GM12878 (cell line): ENCODE data around the gene BPI. TPM values are rescaled to one million over a fixed set of nuclear protein-coding genes. Genes with fewer than 3 reads are reported as not detected.

Source experiments
- ATAC-seq: fragments of 200-7000 bp; cut with Tn5 transposase; 3 replicates; pipeline ENCODE4 v1.9.1; 2020; ENCODE audit warnings: mild to moderate bottlenecking, moderate library complexity
- BruUV-seq: library from RNA; stranded (reverse); fragments of 400-500 nt; replicated peaks from 2 replicates; lab custom pipeline; 2021; lab: Mats Ljungman, UMichigan
- CTCF ChIA-PET: fragments of 300-600 bp; sonication (Branson Sonifier 250); formaldehyde crosslinking; extraction: SDS; loops from one replicate; lab custom pipeline; 2021; ENCODE audit warnings: inconsistent platforms; lab: Yijun Ruan, JAX
- POLR2A ChIA-PET: fragments of 350-600 bp; formaldehyde crosslinking; extraction: SDS; loops from one replicate; lab custom pipeline; 2021; ENCODE audit warnings: inconsistent platforms; lab: Charles Lee
- RAD21 ChIA-PET: fragments of 300-600 bp; sonication (Branson Sonifier 250); formaldehyde crosslinking; loops from one replicate; lab custom pipeline; 2023; ENCODE audit warnings: antibody characterized with exemption; ENCODE audit not compliant: unreplicated experiment; lab: Charles Lee
- SMC1A ChIA-PET: fragments of 300-600 bp; sonication (Branson Sonifier 250); formaldehyde crosslinking; loops from one replicate; lab custom pipeline; 2023; ENCODE audit not compliant: unreplicated experiment, uncharacterized antibody; lab: Charles Lee
- DNase-seq: peaks from one replicate; pipeline ENCODE4 v3.0.0-alpha.2; 2011; ENCODE audit warnings: low read depth, low spot score
- FAIRE-seq: peaks from 3 replicates; lab custom pipeline; 2011; peaks lifted over from hg19 to GRCh38; lab: Jason Lieb, UNC
- H2AFZ ChIP-seq: 2 replicates; pipeline ENCODE4 v1.6.0; 2011; ENCODE audit warnings: low read depth, low read length, control low read depth; ENCODE audit not compliant: control insufficient read depth
- H3K27ac ChIP-seq: 2 replicates; pipeline ENCODE4 v1.5.1; 2011; ENCODE audit warnings: control low read depth; ENCODE audit not compliant: control insufficient read depth, insufficient read depth
- H3K27me3 ChIP-seq, 2 experiments: replicated peaks in 1 of 2; 2 replicates each; pipeline versions ENCODE4 v1.6.0 to v1.6.1; 2011; ENCODE audit warnings: low read length in 1 of 2; ENCODE audit not compliant: control insufficient read depth in 2 of 2, insufficient read depth in 2 of 2
- H3K36me3 ChIP-seq, 2 experiments: 2 replicates each; pipeline ENCODE4 v1.5.1; 2011; ENCODE audit warnings: low read length in 1 of 2; ENCODE audit not compliant: control insufficient read depth in 2 of 2, insufficient read depth in 2 of 2
- H3K4me1 ChIP-seq: 2 replicates; pipeline ENCODE4 v1.6.1; 2011; ENCODE audit warnings: mild to moderate bottlenecking, low read length, moderate library complexity, mixed read lengths; ENCODE audit not compliant: control insufficient read depth, insufficient read depth
- H3K4me2 ChIP-seq: 2 replicates; pipeline ENCODE4 v1.6.0; 2011; ENCODE audit warnings: control low read depth; ENCODE audit not compliant: control insufficient read depth, insufficient read depth
- H3K4me3 ChIP-seq: fragments of 200-600 bp; sonication (generic); 2 replicates; pipeline ENCODE4 v1.5.1; 2016
- H3K79me2 ChIP-seq: 2 replicates; pipeline ENCODE4 v1.6.0; 2011; ENCODE audit warnings: low read length; ENCODE audit not compliant: control insufficient read depth, insufficient read depth
- H3K9ac ChIP-seq: 2 replicates; pipeline ENCODE4 v1.8.0; 2011; ENCODE audit warnings: low read length, control low read depth, mixed read lengths; ENCODE audit not compliant: control insufficient read depth, insufficient read depth
- H3K9me3 ChIP-seq: replicated peaks from 3 replicates; pipeline ENCODE4 v1.5.1; 2011; ENCODE audit warnings: mild to moderate bottlenecking, low read length; ENCODE audit not compliant: control insufficient read depth, insufficient read depth
- H4K20me1 ChIP-seq: 2 replicates; pipeline ENCODE4 v1.6.0; 2011; ENCODE audit not compliant: control insufficient read depth, insufficient read depth
- CHD4 ChIP-seq: fragments of 200-600 bp; sonication (generic); IDR thresholded peaks from 2 replicates; pipeline ENCODE4 v1.6.1; 2016; ENCODE audit warnings: mild to moderate bottlenecking
- EED ChIP-seq: sonication (generic); IDR thresholded peaks from 2 replicates; pipeline ENCODE4 v1.6.1; 2016; ENCODE audit warnings: antibody characterized with exemption, low read depth
- ETV6 ChIP-seq, 2 experiments: fragments of 450-650 bp in 1 of 2; IDR thresholded peaks in 1 of 2; conservative IDR thresholded peaks in 1 of 2; 2 replicates each; pipeline ENCODE4 v1.6.1; 2014; ENCODE audit warnings: antibody characterized with exemption in 1 of 2, borderline replicate concordance in 1 of 2, low read depth in 1 of 2, mild to moderate bottlenecking in 1 of 2, moderate library complexity in 1 of 2
- FOXM1 ChIP-seq: IDR thresholded peaks from 2 replicates; pipeline ENCODE4 v1.6.1; 2012; ENCODE audit warnings: low read depth, mild to moderate bottlenecking, inconsistent platforms, low read length, moderate library complexity
- PAX5 ChIP-seq: IDR thresholded peaks from 2 replicates; pipeline ENCODE4 v1.6.1; 2011; ENCODE audit warnings: low read depth, low read length, borderline replicate concordance
- POLR2AphosphoS5 ChIP-seq: IDR thresholded peaks from 2 replicates; pipeline ENCODE4 v1.6.1; 2011; ENCODE audit warnings: mild to moderate bottlenecking, low read length, inconsistent platforms
- RAD21 ChIP-seq: IDR thresholded peaks from 2 replicates; pipeline ENCODE4 v1.6.1; 2011; ENCODE audit warnings: mild to moderate bottlenecking, low read depth, low read length, moderate library complexity; ENCODE audit not compliant: insufficient read depth
- WRNIP1 ChIP-seq: IDR thresholded peaks from 2 replicates; pipeline ENCODE4 v1.6.1; 2011; ENCODE audit warnings: low read depth, low read length, improper control_type of control experiment, borderline replicate concordance
- ZNF274 ChIP-seq: IDR thresholded peaks from one replicate; pipeline ENCODE4 v1.8.0; 2011; ENCODE audit not compliant: insufficient read length, insufficient read depth
- WGBS: methylation state at CpG from one replicate; pipeline ENCODE4 v1.1.6; 2016; ENCODE audit warnings: low lambda C conversion rate; ENCODE audit not compliant: insufficient replicate concordance, insufficient coverage; ENCODE audit errors: missing lambda C conversion rate; 5-methylcytosine and 5-hydroxymethylcytosine counted together
- in situ Hi-C: fragments of 300-500 bp; cut with MboI; formaldehyde crosslinking; loops from 9 replicates; pipeline ENCODE4 v1.14.3; 2018; ENCODE audit warnings: mixed read lengths
- intact Hi-C: fragments of 100-400 bp; cut with micrococcal nuclease; formaldehyde crosslinking; loops from one replicate; pipeline ENCODE4 v1.14.2; 2022; ENCODE audit not compliant: unreplicated experiment
- polyA plus RNA-seq, 11 experiments: library from polyadenylated mRNA; depleted of rRNA in 4 of 11; unstranded in 6 of 11; stranded (reverse) in 5 of 11; fragments of >200 nt; fragmentation: Nextera tagmentation in 4 of 11; fragmentation: Illumina TruSeq in 1 of 11; extraction: Ambion mirVana in 4 of 11; extraction: Trizol in 1 of 11; gene quantifications; 1 replicate in 1 of 11; 2 replicates in 10 of 11; pipeline versions ENCODE4 v1.2.1 to v1.2.3, GENCODE V29; 2011 to 2016; ENCODE audit warnings: inconsistent platforms in 2 of 11, missing spikeins in 2 of 11, low read depth in 1 of 11
- total RNA-seq, 4 experiments: library from RNA; depleted of rRNA in 3 of 4; stranded (reverse); fragments of >200 nt in 3 of 4; fragmentation: Illumina TruSeq in 1 of 4; extraction: Trizol in 1 of 4; gene quantifications; 2 replicates each; pipeline versions ENCODE4 v1.2.1 to v1.2.3, GENCODE V29; 2013 to 2021
- TF ChIP-seq, protein P1 (sequence below): fragments of 450-650 bp; formaldehyde crosslinking; IDR thresholded peaks from 2 replicates; pipeline ENCODE4 v1.4.0; 2022; ENCODE audit warnings: mild to moderate bottlenecking, moderate library complexity
- TF ChIP-seq, protein P2 (sequence below): IDR thresholded peaks from 2 replicates; pipeline ENCODE4 v1.6.1; 2012; ENCODE audit warnings: mild to moderate bottlenecking, low read depth, low read length

Gene BPI
- total and polyA plus RNA-seq, 10 of the 15 experiments (the other 5 are each of a cell fraction or from before 2014, with no cell fraction given) = not detected

DNA sequence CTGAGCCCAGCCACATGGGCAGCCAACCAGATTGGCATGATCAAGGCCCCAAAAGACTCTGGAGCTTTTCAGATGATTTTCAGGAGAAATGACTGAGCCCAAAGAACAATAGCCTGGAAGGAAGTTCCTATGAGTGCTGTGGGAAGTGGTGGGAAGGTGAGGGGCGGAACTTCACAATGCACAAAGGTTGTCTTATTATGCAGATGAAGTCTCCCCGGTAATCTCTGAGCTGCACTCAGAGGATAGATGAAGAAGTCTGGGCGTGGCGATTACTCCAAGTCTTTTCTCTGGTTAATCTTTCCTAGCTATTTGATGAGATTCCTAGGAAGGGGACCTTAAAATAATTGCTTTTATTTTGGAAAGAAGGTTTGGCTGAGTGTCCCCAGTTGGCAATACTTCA lies 79.2 kb downstream of the BPI start:
- POLR2A ChIA-PET = no interaction called here
- ATAC-seq = no peak
- in situ Hi-C loops = no loop called here
- WGBS = 50% methylated on average over 4 of the region's 4 CpGs
- Histone ChIP-seq H3K79me2 (no peaks in the 10 kb centered on the region), H3K4me3 (no peak overlapping the region), H3K36me3 (no peaks in the 10 kb centered on the region), H3K4me2 (no peak overlapping the region), H3K27ac (no peak overlapping the region), H4K20me1 (no peaks in the 10 kb centered on the region), H3K9ac (no peak overlapping the region), H3K9me3 (peaks cover 3% of the 10 kb centered on the region; the same call in 2 of the 3 replicates), H3K4me1 (no peaks in the 10 kb centered on the region), H2AFZ (no peak overlapping the region), H3K27me3 (no peaks in the 10 kb centered on the region)
- TF ChIP-seq POLR2AphosphoS5 = no peak
- TF ChIP-seq, protein P1, sequence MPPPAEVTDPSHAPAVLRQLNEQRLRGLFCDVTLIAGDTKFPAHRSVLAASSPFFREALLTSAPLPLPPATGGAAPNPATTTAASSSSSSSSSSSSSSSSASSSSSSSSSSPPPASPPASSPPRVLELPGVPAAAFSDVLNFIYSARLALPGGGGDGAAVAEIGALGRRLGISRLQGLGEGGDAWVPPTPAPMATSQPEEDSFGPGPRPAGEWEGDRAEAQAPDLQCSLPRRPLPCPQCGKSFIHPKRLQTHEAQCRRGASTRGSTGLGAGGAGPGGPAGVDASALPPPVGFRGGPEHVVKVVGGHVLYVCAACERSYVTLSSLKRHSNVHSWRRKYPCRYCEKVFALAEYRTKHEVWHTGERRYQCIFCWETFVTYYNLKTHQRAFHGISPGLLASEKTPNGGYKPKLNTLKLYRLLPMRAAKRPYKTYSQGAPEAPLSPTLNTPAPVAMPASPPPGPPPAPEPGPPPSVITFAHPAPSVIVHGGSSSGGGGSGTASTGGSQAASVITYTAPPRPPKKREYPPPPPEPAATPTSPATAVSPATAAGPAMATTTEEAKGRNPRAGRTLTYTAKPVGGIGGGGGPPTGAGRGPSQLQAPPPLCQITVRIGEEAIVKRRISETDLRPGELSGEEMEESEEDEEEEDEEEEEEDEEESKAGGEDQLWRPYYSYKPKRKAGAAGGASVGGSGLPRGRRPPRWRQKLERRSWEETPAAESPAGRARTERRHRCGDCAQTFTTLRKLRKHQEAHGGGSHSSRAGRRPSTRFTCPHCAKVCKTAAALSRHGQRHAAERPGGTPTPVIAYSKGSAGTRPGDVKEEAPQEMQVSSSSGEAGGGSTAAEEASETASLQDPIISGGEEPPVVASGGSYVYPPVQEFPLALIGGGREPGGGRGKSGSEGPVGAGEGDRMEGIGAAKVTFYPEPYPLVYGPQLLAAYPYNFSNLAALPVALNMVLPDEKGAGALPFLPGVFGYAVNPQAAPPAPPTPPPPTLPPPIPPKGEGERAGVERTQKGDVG (CRISPR knock-in tag) = no peak
- no peak for TF ChIP-seq ZNF274
- no peak for TF ChIP-seq PAX5
- TF ChIP-seq, protein P2, sequence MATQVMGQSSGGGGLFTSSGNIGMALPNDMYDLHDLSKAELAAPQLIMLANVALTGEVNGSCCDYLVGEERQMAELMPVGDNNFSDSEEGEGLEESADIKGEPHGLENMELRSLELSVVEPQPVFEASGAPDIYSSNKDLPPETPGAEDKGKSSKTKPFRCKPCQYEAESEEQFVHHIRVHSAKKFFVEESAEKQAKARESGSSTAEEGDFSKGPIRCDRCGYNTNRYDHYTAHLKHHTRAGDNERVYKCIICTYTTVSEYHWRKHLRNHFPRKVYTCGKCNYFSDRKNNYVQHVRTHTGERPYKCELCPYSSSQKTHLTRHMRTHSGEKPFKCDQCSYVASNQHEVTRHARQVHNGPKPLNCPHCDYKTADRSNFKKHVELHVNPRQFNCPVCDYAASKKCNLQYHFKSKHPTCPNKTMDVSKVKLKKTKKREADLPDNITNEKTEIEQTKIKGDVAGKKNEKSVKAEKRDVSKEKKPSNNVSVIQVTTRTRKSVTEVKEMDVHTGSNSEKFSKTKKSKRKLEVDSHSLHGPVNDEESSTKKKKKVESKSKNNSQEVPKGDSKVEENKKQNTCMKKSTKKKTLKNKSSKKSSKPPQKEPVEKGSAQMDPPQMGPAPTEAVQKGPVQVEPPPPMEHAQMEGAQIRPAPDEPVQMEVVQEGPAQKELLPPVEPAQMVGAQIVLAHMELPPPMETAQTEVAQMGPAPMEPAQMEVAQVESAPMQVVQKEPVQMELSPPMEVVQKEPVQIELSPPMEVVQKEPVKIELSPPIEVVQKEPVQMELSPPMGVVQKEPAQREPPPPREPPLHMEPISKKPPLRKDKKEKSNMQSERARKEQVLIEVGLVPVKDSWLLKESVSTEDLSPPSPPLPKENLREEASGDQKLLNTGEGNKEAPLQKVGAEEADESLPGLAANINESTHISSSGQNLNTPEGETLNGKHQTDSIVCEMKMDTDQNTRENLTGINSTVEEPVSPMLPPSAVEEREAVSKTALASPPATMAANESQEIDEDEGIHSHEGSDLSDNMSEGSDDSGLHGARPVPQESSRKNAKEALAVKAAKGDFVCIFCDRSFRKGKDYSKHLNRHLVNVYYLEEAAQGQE = no peak
- TF ChIP-seq FOXM1 = no peak
- TF ChIP-seq ETV6 (conservative IDR thresholded peaks at IDR 0.05 in 1 of 2, IDR thresholded peaks at IDR 0.05 in 1 of 2; ENCODE audit: borderline replicate concordance in 1 of 2, low read depth in 1 of 2) = no peak
- no peak for TF ChIP-seq WRNIP1
- no peak for TF ChIP-seq RAD21
- TF ChIP-seq CHD4 = no peak
- no peak for TF ChIP-seq EED
- no peak for FAIRE-seq
- RAD21 ChIA-PET = no interaction called here
- SMC1A ChIA-PET = no interaction called here
- BruUV-seq = no TSS peak
- CTCF ChIA-PET = no interaction called here
- intact Hi-C loops = no loop called here
- no peak for DNase-seq
